ENCODE data around the gene MFRP.

MFRP gene

DNA sequence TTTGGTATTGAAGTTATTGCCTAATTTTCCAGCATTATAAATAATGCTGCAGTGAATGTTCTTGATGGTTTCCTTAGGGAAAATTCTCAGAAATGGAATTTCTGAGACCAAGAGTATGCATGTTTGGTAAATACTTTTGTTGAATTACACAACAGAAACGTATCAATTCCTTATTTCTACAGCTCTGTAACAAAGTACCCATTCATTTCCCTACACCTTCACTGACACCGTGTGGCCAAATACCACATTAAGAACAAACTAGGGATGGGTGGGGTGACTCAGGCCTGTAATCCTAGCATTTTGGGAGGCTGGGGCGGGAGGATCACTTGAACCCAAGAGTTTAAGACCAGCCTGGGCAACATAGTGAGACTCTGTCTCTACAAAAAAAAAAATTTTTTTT, 51.3 kb downstream of the MFRP start:
- no peak for DNase-seq (ENCODE audit: low read depth, low spot score)

GRCh38 chr11:119293461-119293860, 53.0 kb downstream of the MFRP start:
- no peak for DNase-seq (ENCODE audit: low read depth, low spot score)

- no peak for DNase-seq (ENCODE audit: low read depth, low spot score)
Measured at GRCh38 chr11:119290894-119291497, 55.5 kb downstream of the MFRP start.

Measured in activated CD4-positive, CD25-positive, alpha-beta regulatory T cell treated with anti-CD3 and anti-CD28 coated beads, Interleukin-2, amount 50 U/mL, for 16 hours (primary cell).